T-helper 22 cell (primary cell): Measurements from ENCODE around the gene HGD.
"Not testable (repeated sequence)": the region's sequence is repeated elsewhere in the genome, so short reads cannot be mapped to it uniquely, and the experiment has no call there.

Source experiments
- DNase-seq: peaks from one replicate; pipeline ENCODE4 v3.0.0-alpha.2; 2020; ENCODE audit warnings: low read depth

Gene HGD

GRCh38 chr3:120678984-120679383 lies 3.1 kb downstream of the HGD start:
- no peak for DNase-seq

- DNase-seq = no peak
These were observed 3.6 kb downstream of the HGD start for GRCh38 chr3:120678331-120678947.

- DNase-seq = not testable (repeated sequence)
These were observed 4.8 kb downstream of the HGD start for GRCh38 chr3:120677193-120677592.

- no peak for DNase-seq
These were observed 8.9 kb downstream of the HGD start for GRCh38 chr3:120673116-120673515.

- no peak for DNase-seq
These were observed 11.5 kb downstream of the HGD start for GRCh38 chr3:120670576-120670975.

- no peak for DNase-seq
These were observed 17.1 kb downstream of the HGD start for GRCh38 chr3:120664926-120665325.

- DNase-seq = no peak
These were observed 20.1 kb downstream of the HGD start for GRCh38 chr3:120661945-120662344.

GRCh38 chr3:120661106-120661905 lies 20.7 kb downstream of the HGD start:
- DNase-seq = no peak

GRCh38 chr3:120659834-120660233 lies 22.2 kb downstream of the HGD start:
- no peak for DNase-seq

GRCh38 chr3:120659285-120659684 lies 22.8 kb downstream of the HGD start:
- DNase-seq = no peak

GRCh38 chr3:120652896-120653545 lies 29.0 kb downstream of the HGD start:
- no peak for DNase-seq

- DNase-seq = no peak
These were observed 29.8 kb downstream of the HGD start for GRCh38 chr3:120652281-120652680.

- no peak for DNase-seq
These were observed 31.7 kb downstream of the HGD start for GRCh38 chr3:120650311-120650710.

GRCh38 chr3:120649830-120650233 lies 32.2 kb downstream of the HGD start:
- DNase-seq = no peak

GRCh38 chr3:120648290-120648689 lies 33.7 kb downstream of the HGD start:
- no peak for DNase-seq

GRCh38 chr3:120646771-120647432 lies 35.1 kb downstream of the HGD start:
- DNase-seq = no peak

GRCh38 chr3:120645083-120645845 lies 36.8 kb downstream of the HGD start:
- DNase-seq = no peak

GRCh38 chr3:120642368-120642948 lies 39.6 kb downstream of the HGD start:
- DNase-seq = no peak

- DNase-seq = no peak
These were observed 40.3 kb downstream of the HGD start for GRCh38 chr3:120641696-120642246.

GRCh38 chr3:120640231-120640630 lies 41.8 kb downstream of the HGD start:
- no peak for DNase-seq

GRCh38 chr3:120638820-120639219 lies 43.2 kb downstream of the HGD start:
- DNase-seq = not testable (repeated sequence)
